Measurements from ENCODE around the gene COL9A1.

The COL9A1 gene

DNA sequence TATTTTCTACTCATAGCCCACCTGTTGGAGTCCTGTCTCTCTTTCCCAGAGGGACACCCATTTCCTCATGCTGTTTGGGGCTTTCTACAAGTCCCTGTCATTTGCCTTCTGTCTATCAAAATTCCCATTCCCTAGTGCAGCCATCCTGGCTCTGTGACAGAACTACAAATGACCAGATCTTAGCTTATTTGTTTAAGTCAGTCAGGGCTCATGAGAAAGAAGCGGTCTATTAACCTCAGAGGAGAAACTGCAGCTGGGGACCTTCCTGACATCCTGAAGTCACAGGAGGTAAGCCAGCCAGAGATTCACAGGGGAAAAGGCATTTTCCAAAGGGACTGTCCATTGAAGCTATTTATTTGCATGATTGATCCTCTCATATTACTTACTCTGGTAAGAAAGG, 1.7 kb upstream of the COL9A1 start:
- Histone ChIP-seq H3K9me2 (replicated peaks; ENCODE audit: control insufficient read depth, low read length) (no peaks in the 10 kb centered on the region), H3K27ac (ENCODE audit: low read depth, low read length) (no peak overlapping the region), H3K4me2 (ENCODE audit: low read length) (no peak overlapping the region), H3K4me3 (ENCODE audit: low read length) (no peak overlapping the region), H4K20me1 (ENCODE audit: control insufficient read depth, insufficient read depth, low read depth, low read length) (no peaks in the 10 kb centered on the region), H3K79me2 (ENCODE audit: control insufficient read depth, low read length) (no peaks in the 10 kb centered on the region), H3K4me1 (ENCODE audit: control insufficient read depth, low read length) (no peaks in the 10 kb centered on the region), H3K36me3 (ENCODE audit: control insufficient read depth, low read length) (no peaks in the 10 kb centered on the region), H3F3A (ENCODE audit: control insufficient read depth, insufficient read depth) (no peaks in the 10 kb centered on the region), H3K27me3 (ENCODE audit: control insufficient read depth, low read length) (peaks cover 6% of the 10 kb centered on the region), H3K9me3 (ENCODE audit: control insufficient read depth, insufficient read depth, low read length) (no peaks in the 10 kb centered on the region)
- TF ChIP-seq EZH2phosphoT487 (IDR thresholded peaks at IDR 0.05; ENCODE audit: borderline replicate concordance, low read length) = no peak
- TF ChIP-seq, protein P1, sequence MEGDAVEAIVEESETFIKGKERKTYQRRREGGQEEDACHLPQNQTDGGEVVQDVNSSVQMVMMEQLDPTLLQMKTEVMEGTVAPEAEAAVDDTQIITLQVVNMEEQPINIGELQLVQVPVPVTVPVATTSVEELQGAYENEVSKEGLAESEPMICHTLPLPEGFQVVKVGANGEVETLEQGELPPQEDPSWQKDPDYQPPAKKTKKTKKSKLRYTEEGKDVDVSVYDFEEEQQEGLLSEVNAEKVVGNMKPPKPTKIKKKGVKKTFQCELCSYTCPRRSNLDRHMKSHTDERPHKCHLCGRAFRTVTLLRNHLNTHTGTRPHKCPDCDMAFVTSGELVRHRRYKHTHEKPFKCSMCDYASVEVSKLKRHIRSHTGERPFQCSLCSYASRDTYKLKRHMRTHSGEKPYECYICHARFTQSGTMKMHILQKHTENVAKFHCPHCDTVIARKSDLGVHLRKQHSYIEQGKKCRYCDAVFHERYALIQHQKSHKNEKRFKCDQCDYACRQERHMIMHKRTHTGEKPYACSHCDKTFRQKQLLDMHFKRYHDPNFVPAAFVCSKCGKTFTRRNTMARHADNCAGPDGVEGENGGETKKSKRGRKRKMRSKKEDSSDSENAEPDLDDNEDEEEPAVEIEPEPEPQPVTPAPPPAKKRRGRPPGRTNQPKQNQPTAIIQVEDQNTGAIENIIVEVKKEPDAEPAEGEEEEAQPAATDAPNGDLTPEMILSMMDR (IDR thresholded peaks at IDR 0.05; ENCODE audit: low read depth, low read length, poor library complexity, severe bottlenecking) = no peak

DNA sequence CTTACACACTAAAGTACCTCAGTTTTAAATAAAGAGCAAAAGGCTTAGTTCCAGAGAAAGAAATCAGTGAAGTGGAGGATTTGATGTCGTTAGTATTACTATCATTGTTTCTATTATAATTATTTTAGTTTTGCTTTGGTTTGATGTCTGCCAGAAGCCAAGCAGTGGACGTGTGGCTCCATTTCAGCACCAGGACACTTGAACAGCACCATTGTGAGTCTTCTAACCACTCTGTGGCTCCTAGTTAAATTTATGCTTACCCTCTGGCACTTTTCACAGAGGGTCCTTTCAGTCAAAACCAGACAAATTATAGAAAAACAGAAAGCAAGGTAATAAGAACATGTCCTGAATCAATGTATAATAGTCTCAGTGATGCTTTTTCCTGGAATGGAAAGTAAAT, 3.4 kb downstream of the COL9A1 start:
- Histone ChIP-seq H3F3A (ENCODE audit: control insufficient read depth, insufficient read depth) (no peaks in the 10 kb centered on the region), H3K27ac (ENCODE audit: low read depth, low read length) (no peak overlapping the region), H3K4me2 (ENCODE audit: low read length) (no peak overlapping the region), H3K4me3 (ENCODE audit: low read length) (no peak overlapping the region), H3K27me3 (ENCODE audit: control insufficient read depth, low read length) (no peaks in the 10 kb centered on the region), H3K36me3 (ENCODE audit: control insufficient read depth, low read length) (no peaks in the 10 kb centered on the region), H3K4me1 (ENCODE audit: control insufficient read depth, low read length) (no peaks in the 10 kb centered on the region), H3K9me2 (replicated peaks; ENCODE audit: control insufficient read depth, low read length) (no peaks in the 10 kb centered on the region), H3K79me2 (ENCODE audit: control insufficient read depth, low read length) (no peaks in the 10 kb centered on the region), H3K9me3 (ENCODE audit: control insufficient read depth, insufficient read depth, low read length) (no peaks in the 10 kb centered on the region), H4K20me1 (ENCODE audit: control insufficient read depth, insufficient read depth, low read depth, low read length) (no peaks in the 10 kb centered on the region)
- no peak for TF ChIP-seq EZH2phosphoT487 (IDR thresholded peaks at IDR 0.05; ENCODE audit: borderline replicate concordance, low read length)
- TF ChIP-seq, protein P1 (IDR thresholded peaks at IDR 0.05; ENCODE audit: low read depth, low read length, poor library complexity, severe bottlenecking) = no peak

DNA sequence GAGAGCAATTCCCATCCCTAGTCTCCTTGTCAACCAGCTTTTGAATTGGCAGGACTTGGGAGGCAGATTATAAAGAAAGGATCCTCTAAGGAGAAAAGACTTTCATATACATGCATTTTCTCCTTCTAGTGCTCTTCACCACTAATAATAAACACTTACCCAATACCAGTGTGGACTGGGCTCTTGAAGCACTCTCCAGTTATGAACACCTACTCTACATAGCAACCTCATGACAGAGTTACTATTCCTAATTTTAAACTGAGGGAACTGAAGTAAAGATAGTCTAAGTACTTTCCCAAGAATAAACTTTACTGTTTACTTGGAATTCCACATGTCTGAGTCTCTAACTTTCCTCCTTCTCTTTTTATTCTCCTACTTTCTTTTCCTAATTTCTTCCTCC, 4.8 kb downstream of the COL9A1 start:
- TF ChIP-seq, protein P1 (IDR thresholded peaks at IDR 0.05; ENCODE audit: low read depth, low read length, poor library complexity, severe bottlenecking) = no peak
- TF ChIP-seq EZH2phosphoT487 (IDR thresholded peaks at IDR 0.05; ENCODE audit: borderline replicate concordance, low read length) = no peak
- Histone ChIP-seq H3K27ac (ENCODE audit: low read depth, low read length) (no peak overlapping the region), H3K9me3 (ENCODE audit: control insufficient read depth, insufficient read depth, low read length) (no peaks in the 10 kb centered on the region), H3K4me1 (ENCODE audit: control insufficient read depth, low read length) (no peaks in the 10 kb centered on the region), H3K4me2 (ENCODE audit: low read length) (no peak overlapping the region), H3K27me3 (ENCODE audit: control insufficient read depth, low read length) (0 out of 2 replicates have a peak, but pooled peaks cover 3% of the 10 kb centered on the region), H3K4me3 (ENCODE audit: low read length) (no peak overlapping the region), H3F3A (ENCODE audit: control insufficient read depth, insufficient read depth) (no peaks in the 10 kb centered on the region), H3K36me3 (ENCODE audit: control insufficient read depth, low read length) (no peaks in the 10 kb centered on the region), H4K20me1 (ENCODE audit: control insufficient read depth, insufficient read depth, low read depth, low read length) (no peaks in the 10 kb centered on the region), H3K9me2 (replicated peaks; ENCODE audit: control insufficient read depth, low read length) (no peaks in the 10 kb centered on the region), H3K79me2 (ENCODE audit: control insufficient read depth, low read length) (no peaks in the 10 kb centered on the region)
